Neutrophil (primary cell): Measurements from ENCODE around the gene FILIP1.

Experiments used
- H3K27ac ChIP-seq: fragments of 200-600 bp; sonication (generic); 2 replicates; pipeline ENCODE4 v1.5.1; 2016; ENCODE audit warnings: mild to moderate bottlenecking, moderate library complexity
- H3K27me3 ChIP-seq: fragments of 200-600 bp; sonication (generic); 2 replicates; pipeline ENCODE4 v1.6.0; 2016; ENCODE audit warnings: mild to moderate bottlenecking
- H3K36me3 ChIP-seq: fragments of 200-600 bp; sonication (generic); 2 replicates; pipeline ENCODE4 v1.5.1; 2017
- H3K4me1 ChIP-seq, 2 experiments: fragments of 200-600 bp in 1 of 2; sonication (generic) in 1 of 2; 1 replicate in 1 of 2; 2 replicates in 1 of 2; pipeline versions ENCODE4 v1.5.1 to v1.6.1; 2013 to 2016; ENCODE audit warnings: low read depth in 1 of 2, low read length in 1 of 2, mild to moderate bottlenecking in 1 of 2, moderate library complexity in 1 of 2; ENCODE audit not compliant: control insufficient read depth in 1 of 2, insufficient read depth in 1 of 2
- H3K4me3 ChIP-seq, 2 experiments: fragments of 200-600 bp in 1 of 2; sonication (generic) in 1 of 2; 1 replicate in 1 of 2; 2 replicates in 1 of 2; pipeline ENCODE4 v1.5.1; 2013 to 2016; ENCODE audit warnings: low read depth in 1 of 2, low read length in 1 of 2, mild to moderate bottlenecking in 1 of 2, moderate library complexity in 1 of 2
- H3K9me3 ChIP-seq: fragments of 200-600 bp; sonication (generic); 2 replicates; pipeline ENCODE4 v1.5.1; 2016
- TF ChIP-seq, protein P1 (sequence below): fragments of 200-600 bp; sonication (generic); IDR thresholded peaks from 2 replicates; pipeline ENCODE4 v1.5.1; 2016; ENCODE audit warnings: antibody characterized with exemption

FILIP1 gene

DNA sequence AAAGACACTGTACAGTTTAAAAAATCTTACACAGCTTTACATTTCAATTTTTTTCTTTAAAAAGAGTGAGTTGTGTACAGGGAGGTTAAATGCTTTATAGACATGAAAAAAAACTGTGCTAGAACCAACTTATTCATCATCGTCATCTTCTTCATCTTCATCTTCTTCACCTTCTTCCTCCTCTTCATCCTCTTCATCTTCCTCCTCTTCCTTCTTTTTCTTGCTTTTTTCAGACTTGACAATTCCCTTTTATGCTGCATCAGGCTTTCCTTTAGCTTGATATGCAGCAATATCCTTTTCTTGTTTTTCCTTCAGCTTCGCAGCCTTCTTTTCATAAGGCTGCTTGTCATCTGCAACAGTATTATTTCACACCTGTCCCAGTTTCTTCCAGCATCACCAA is 174.7 kb downstream of the FILIP1 start:
- H3K27me3 ChIP-seq: peaks cover 17% of the 10 kb centered on the region
- TF ChIP-seq, protein P1, sequence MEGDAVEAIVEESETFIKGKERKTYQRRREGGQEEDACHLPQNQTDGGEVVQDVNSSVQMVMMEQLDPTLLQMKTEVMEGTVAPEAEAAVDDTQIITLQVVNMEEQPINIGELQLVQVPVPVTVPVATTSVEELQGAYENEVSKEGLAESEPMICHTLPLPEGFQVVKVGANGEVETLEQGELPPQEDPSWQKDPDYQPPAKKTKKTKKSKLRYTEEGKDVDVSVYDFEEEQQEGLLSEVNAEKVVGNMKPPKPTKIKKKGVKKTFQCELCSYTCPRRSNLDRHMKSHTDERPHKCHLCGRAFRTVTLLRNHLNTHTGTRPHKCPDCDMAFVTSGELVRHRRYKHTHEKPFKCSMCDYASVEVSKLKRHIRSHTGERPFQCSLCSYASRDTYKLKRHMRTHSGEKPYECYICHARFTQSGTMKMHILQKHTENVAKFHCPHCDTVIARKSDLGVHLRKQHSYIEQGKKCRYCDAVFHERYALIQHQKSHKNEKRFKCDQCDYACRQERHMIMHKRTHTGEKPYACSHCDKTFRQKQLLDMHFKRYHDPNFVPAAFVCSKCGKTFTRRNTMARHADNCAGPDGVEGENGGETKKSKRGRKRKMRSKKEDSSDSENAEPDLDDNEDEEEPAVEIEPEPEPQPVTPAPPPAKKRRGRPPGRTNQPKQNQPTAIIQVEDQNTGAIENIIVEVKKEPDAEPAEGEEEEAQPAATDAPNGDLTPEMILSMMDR: no peak
- no peaks in the 10 kb centered on the region for H3K9me3 ChIP-seq
- H3K27ac ChIP-seq: no peak overlapping the region
- H3K4me3 ChIP-seq: no peak overlapping the region
- no peaks in the 10 kb centered on the region for H3K4me1 ChIP-seq
- no peaks in the 10 kb centered on the region for H3K36me3 ChIP-seq

DNA sequence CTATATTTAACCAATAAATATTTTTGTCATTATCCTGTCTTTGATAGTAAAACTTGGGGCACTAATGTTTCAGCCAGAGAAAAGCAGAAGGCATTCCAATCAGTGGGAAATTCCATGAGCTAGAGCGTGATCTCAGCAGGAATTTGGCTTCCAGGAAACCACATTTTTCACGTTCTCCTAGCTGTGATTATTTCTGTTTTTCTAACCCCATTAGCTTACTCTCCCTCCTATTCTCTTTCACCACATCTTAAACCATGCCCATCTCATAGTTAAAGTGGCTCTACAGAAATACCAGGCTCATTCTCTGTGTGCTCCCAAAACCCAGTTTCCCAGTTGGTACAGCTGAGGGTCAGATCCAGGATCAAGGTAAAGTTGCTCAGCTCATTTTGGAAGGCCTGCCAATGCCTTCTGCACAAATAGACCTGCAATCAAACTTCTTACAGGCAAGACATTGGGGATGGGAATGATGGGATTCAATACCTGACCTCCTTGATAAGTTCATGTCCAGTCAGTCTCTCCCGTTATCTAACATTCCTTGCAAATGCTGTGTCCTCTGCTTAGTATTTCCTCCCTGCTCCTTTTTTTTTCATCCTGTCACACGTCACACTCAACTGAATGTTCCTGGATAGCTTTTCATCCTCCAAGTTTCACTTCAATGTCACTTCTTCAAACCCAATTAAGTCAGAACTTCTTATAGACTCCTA is 175.9 kb downstream of the FILIP1 start:
- TF ChIP-seq, protein P1: no peak
- H3K4me1 ChIP-seq: no peaks in the 10 kb centered on the region
- H3K27ac ChIP-seq: no peak overlapping the region
- H3K27me3 ChIP-seq: peaks cover 24% of the 10 kb centered on the region
- no peaks in the 10 kb centered on the region for H3K9me3 ChIP-seq
- H3K36me3 ChIP-seq: no peaks in the 10 kb centered on the region
- no peak overlapping the region for H3K4me3 ChIP-seq

DNA sequence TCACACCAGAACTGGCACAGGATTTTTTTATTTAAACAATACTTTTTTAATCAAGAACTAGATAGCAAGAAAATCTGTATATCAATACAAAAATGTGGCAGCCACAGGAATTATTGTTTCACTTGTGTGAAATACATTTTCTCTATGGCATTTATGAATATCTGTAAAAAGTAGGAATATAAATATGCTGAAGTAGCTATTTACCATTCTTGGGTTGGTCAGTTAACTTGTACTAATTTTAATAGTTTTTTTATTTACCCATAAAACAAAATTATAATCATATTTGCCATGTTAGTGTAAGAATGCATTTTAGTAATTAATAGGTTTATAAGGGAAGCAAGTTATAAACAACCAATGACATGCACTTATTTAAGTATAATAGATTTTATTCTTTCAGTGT is 177.6 kb downstream of the FILIP1 start:
- Histone ChIP-seq H3K27me3 (peaks cover 34% of the 10 kb centered on the region), H3K4me1 (no peaks in the 10 kb centered on the region), H3K4me3 (no peak overlapping the region), H3K36me3 (no peaks in the 10 kb centered on the region), H3K27ac (no peak overlapping the region), H3K9me3 (no peaks in the 10 kb centered on the region)
- TF ChIP-seq, protein P1: no peak

DNA sequence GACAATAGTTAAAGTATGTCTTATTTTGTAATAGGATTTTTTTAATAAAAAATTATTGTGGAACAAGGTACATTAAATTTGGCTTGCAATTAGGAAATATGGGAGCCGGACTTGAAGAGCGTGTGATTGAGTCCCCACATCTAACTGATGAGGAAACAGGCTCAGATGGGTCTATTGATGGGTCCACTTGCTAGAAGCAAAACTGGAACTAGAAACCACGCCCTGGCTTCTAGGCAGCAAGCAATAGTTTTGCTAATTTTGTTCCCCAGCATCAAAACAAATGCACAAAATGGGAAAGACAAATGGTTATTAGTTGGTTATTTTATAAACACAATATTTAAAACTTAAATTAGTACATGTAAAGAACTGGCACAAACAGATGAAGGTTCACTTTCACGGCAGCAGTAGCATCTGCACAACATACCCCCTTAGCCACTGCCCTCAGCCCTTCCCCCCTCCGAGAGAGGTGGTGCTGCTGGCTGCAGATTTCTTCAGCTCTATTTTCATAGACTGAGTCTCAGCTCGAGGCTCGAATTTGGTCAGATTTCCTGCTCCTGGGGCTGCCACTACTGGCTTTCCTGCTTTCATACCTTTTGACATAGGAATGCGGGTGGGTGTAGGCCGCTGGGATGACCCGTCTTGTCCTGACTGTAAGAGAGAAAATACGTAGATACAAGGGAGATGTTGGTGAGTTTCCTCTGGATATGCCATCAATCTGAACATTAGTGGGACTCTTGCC is 185.2 kb downstream of the FILIP1 start:
- peaks cover 77% of the 10 kb centered on the region for H3K27me3 ChIP-seq
- TF ChIP-seq, protein P1: no peak
- H3K36me3 ChIP-seq: no peaks in the 10 kb centered on the region
- no peaks in the 10 kb centered on the region for H3K9me3 ChIP-seq
- H3K27ac ChIP-seq: no peak overlapping the region
- H3K4me1 ChIP-seq: no peaks in the 10 kb centered on the region
- no peak overlapping the region for H3K4me3 ChIP-seq

DNA sequence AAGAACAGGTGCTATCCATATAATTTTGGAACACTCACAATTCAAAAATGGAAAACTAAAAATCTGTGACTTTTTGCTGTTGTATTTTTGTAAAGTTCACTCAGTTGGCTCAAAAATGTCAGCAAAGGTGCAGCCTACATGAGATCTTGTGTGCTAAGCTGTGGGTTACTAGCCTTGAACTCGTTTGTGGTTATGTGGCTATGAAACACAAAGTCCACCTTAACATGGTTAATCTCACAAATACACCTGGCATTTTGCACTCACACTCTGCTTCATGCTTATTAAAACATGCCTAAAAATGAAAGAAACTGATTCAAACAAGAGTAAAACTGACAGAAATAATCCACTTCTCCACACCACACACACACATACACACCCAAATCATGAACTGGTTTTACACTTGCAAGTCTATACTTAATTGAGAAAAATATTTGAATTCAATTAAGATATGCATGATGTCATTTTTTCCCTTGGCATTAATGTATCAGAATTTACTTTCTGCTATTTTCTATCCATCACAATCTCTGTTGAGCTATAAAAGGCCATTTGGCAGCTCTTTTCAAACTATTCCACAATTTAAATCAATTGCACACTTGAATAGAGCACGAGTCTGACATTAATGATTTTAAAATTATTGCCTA is 186.1 kb downstream of the FILIP1 start:
- no peaks in the 10 kb centered on the region for H3K36me3 ChIP-seq
- no peak overlapping the region for H3K4me3 ChIP-seq
- TF ChIP-seq, protein P1: no peak
- peaks cover 2 to 7% of the 10 kb centered on the region in 2 experiments for H3K4me1 ChIP-seq
- peaks cover 68% of the 10 kb centered on the region for H3K27me3 ChIP-seq
- H3K27ac ChIP-seq: no peak overlapping the region
- no peaks in the 10 kb centered on the region for H3K9me3 ChIP-seq
